NCI-H128 (cell line): ENCODE data around the gene ATP8B1.

Experiments
- DNase-seq: peaks from one replicate; lab custom pipeline; 2025; ENCODE audit not compliant: unreplicated experiment; lab: John Stamatoyannopoulos, UW

The ATP8B1 gene

GRCh38 chr18:57631697-57632096, 171.4 kb downstream of the ATP8B1 start:
- DNase-seq = no peak

DNA sequence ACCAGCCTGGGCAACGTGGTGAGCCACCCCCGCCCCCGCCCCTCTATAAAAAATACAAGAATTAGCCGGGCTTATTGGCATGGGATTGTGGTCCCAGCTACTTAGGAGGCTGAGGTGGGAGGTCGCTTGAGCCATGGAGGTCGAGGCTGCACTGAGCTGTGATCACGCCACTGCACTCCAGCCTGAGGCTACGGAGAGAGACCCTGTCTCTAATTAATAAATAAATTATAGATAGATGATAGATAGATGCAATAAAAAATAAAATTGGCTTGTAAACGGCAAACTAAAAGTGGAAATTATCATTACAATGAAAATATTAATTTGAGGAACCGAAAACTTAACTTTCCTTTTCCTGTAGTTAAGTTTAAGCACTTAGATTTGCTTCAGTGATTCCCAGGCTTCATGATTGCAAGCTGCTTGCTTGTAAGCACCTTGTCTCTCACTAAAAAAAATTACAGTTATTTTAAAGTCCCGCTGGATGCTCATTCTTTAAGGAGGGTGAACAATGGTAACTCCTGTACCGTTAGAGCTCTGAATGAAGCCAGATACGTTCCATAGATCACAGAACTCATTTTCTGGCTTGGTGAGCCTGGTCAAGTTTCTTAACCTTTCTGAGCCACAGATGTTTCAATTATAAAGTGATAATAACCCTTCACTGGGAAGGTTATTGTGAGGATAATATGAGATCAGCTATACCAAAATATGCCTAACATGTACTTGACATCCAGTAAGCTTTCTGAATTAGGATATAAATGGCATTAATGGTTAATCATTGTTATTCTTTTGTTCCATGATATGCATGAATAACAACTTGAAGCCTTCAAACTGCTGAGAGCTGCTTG, 172.1 kb downstream of the ATP8B1 start:
- no peak for DNase-seq

- peak; percentile 96 for DNase-seq
Observed at GRCh38 chr18:57630002-57630753, 172.9 kb downstream of the ATP8B1 start.

DNA sequence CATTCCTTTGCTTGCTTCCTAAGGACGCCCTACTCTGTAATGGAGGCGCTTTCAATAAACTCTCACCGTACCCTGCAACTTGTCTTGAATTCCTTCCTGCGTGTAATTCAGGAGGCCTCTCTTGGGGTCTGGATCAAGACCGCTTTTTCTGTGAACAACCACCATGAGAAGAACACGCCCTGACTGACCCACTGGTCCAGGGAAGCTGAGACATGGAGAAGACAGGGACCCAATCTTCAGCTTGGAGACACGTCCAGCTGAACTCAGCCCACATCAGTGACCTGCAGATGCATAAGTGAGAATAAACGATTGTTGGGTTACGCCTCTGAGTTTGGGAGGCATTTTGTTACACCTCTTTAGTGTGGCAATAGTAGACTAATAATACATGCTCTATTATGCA, 173.7 kb downstream of the ATP8B1 start:
- no peak for DNase-seq

GRCh38 chr18:57627488-57627887, 175.6 kb downstream of the ATP8B1 start:
- DNase-seq = no peak

DNA sequence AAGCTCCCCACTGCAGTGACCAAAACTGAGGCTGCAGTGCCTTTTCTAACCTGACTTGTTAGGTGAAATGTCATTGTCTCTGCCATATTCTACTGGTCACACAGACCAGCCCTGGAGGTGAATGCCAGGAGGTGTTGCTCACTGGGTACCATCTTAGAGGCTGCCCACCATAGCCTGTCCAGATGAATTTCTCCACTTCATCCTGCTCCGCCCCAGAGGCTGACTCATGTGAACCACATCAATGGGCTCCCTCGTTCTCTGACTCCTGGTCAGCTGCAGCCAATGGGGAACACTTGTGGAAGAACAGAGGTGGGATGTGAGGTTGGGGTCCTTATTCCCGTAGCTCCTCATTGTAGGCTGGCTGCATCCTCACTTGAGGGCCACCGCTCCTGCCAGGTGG, 178.1 kb downstream of the ATP8B1 start:
- no peak for DNase-seq

DNA sequence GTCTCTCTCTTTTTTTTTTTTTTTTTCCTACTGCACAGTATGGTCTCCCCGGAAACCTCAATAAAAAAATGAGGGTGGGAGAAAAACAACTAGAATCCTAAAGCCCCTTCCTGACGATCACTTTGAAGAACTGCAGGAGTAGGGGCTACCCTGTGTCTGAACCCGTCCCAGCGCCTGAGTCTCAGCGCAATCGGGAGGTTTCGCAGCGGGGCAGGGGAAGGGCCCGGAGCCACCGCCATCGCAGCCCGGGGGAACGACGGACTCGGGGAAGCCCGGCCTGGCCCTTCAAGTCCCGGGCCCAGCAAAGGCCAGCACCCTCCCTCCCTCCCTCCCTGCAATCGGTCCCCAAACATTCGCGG, 181.9 kb downstream of the ATP8B1 start:
- DNase-seq = no peak

DNA sequence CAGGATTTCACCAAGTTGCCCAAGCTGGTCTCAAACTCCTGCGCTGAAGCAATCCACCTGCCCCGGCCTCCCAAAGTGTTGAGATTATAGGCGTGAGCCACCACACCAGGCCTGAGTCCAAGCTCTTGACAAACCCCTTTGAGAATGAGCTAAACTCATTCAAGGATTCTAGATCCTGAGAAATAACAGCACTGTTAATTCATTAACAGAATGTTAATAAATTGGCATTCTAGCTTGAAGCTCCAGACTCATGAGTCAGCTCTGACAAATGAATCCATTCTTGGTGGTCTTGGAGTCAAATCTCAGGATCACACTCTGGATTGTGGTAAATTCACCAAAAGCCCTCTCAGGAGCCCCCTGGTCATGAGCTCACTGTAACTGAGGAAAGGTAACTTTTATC, 183.2 kb downstream of the ATP8B1 start:
- no peak for DNase-seq

DNA sequence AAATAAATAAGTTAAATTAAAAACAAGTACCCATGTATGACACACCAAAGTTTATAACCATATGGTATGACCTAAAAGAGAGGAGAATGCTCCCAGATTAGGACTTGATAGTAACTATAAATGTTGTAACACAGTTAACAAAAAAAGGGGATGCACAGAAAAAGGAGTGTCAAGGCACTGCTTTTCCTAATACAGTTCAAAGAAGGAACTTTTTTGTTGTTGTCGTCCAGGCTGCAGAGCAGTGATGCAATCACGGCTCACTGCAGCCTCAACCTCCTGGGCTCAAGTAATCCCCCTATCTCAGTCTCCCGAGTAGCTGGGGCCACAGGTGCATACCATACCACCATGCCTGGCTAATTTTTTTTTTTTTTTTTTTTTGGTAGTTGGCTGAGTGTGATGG, 184.2 kb downstream of the ATP8B1 start:
- DNase-seq = no peak

DNA sequence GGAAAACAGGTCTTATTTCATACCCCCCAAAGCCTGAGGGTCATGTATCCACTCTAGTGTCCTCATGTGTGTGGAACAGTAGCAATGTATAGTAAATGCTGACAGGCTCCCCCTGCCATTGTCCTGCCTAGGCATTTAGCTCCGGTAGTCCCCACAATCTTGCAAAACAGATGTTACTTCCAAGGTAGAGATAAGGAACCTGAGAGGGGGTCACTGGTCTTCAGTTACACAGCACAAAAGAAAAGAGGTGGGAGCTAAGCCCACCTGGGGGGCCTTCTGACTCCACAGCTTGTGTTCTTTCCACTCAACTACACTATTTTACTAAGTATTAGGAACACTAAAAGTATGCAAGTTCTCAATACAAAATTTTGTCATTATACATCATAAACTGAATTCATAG, 199.2 kb downstream of the ATP8B1 start:
- no peak for DNase-seq
